ENCODE measurements around the gene SELPLG.

- TF ChIP-seq POLR2A (IDR thresholded peaks at IDR 0.05; ENCODE audit: low read depth): no peak
- TF ChIP-seq CTCF (IDR thresholded peaks at IDR 0.05): no peak
- no peak for TF ChIP-seq POLR2AphosphoS5 (IDR thresholded peaks at IDR 0.05)
- no peak for TF ChIP-seq EP300 (IDR thresholded peaks at IDR 0.05)
These were observed 38.6 kb downstream of the SELPLG start for GRCh38 chr12:108594960-108595710.
